Dendritic cell treated with granulocyte-macrophage colony-stimulating factor and Interleukin-4, amounts not matched to agents 40 ng/mL and 50 ng/mL, for 4 days (primary cell): ENCODE data around the gene TRPM1.
A peak's percentile ranks its signal among the peaks of the same experiment; 100 is the strongest.

ENCODE experiments used
- H3K27ac Mint-ChIP-seq: one replicate; pipeline ENCODE4 v1.8.0; 2022; ENCODE audit warnings: mild to moderate bottlenecking, mixed read lengths
- H3K27me3 Mint-ChIP-seq: one replicate; pipeline ENCODE4 v1.8.0; 2022; ENCODE audit warnings: mild to moderate bottlenecking, mixed read lengths
- H3K36me3 Mint-ChIP-seq: one replicate; pipeline ENCODE4 v1.8.0; 2022; ENCODE audit warnings: low read depth, mixed read lengths
- H3K4me1 Mint-ChIP-seq: one replicate; pipeline ENCODE4 v1.8.0; 2022; ENCODE audit warnings: low read depth, mixed read lengths
- H3K4me3 Mint-ChIP-seq: one replicate; pipeline ENCODE4 v1.8.0; 2022; ENCODE audit warnings: mild to moderate bottlenecking, moderate library complexity, mixed read lengths
- H3K9me3 Mint-ChIP-seq: one replicate; pipeline ENCODE4 v1.8.0; 2022; ENCODE audit warnings: mixed read lengths
- intact Hi-C: fragments of 100-400 bp; cut with micrococcal nuclease; formaldehyde crosslinking; loops from one replicate; pipeline ENCODE4 v1.15.0; 2022

Gene TRPM1

DNA sequence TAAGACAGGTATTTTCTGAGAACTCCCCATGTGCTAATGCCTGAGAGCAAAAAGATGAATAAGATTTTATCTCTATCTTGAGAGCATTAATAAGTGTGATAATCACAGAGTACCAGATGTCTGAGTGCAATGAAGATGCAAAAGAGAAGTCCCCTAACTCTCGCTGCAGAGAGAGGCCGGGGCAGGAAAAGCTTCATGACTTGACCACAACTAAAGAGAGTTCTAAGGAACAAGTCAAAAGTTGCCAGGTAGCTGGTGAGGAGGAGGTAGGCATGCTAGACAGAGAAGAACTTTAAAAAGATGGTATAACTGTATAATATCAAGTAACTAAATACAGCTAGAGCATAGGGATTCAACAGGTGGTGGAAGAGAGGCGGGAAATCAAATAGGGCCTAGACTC, 138.9 kb downstream of the TRPM1 start:
- Mint-ChIP-seq H3K27ac (peak overlapping the region; percentile 55), H3K27me3 (no peaks in the 10 kb centered on the region), H3K36me3 (peaks cover 91% of the 10 kb centered on the region), H3K4me3 (no peak overlapping the region), H3K9me3 (no peaks in the 10 kb centered on the region), H3K4me1 (peaks cover 52% of the 10 kb centered on the region)
- intact Hi-C loops: loop anchor here (5.0 kb wide), 1 partner anchor 165 kb away; no protein-coding TSS in a partner anchor

DNA sequence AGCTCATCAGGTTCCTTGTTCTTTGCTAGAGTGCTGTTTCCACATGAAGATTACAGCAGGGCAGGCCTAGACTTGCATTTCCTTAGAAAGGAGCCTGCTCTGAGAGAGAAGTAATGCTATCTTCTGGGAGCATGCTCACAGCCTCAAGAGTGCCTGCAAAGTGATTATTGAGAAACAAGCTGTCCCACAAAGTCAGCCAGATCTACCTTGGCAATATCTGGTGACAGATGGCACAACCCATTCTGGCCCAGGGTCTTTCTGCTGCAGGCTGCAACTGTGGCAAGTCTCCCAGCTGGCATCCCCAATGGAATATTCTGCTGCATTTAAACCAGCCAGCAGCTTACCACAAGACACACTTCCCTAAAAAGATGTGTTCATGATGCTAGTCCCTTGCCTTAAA, 139.4 kb downstream of the TRPM1 start:
- H3K27ac Mint-ChIP-seq: peak overlapping the region; percentile 55
- H3K4me1 Mint-ChIP-seq: peaks cover 57% of the 10 kb centered on the region
- peaks cover 97% of the 10 kb centered on the region for H3K36me3 Mint-ChIP-seq

DNA sequence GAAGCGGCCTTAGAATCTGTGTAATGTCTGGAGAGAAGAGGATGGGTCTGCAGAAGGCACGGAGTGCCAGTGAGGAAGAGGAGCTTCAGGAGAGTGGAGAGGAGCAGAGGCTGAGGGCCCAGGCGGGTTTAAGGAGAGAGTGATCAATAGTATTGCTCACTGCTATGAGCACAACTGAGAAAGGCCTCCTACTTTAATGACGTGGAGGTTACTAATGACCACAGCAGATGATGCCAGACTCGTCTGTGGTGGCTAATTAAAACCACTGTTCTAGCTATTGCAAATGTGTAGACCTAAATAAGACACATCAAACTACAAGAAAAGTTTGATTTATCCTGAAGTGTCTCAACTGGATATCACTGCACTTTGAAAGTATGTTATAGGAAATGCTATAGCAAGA, 143.3 kb downstream of the TRPM1 start:
- intact Hi-C loops: loop anchor here (5.0 kb wide), 1 partner anchor 34 kb away; the partner anchor contains the start of gene MTMR10
- Mint-ChIP-seq H3K36me3 (peaks cover 100% of the 10 kb centered on the region), H3K9me3 (no peaks in the 10 kb centered on the region), H3K27ac (peak overlapping the region; percentile 38), H3K4me3 (no peak overlapping the region), H3K4me1 (peaks cover 67% of the 10 kb centered on the region), H3K27me3 (no peaks in the 10 kb centered on the region)

More for the DNA sequence above, 139.4 kb downstream of the TRPM1 start:
- intact Hi-C loops: loop anchor here (5.0 kb wide), 1 partner anchor 165 kb away; no protein-coding TSS in a partner anchor
- no peak overlapping the region for H3K4me3 Mint-ChIP-seq
- H3K9me3 Mint-ChIP-seq: no peaks in the 10 kb centered on the region
- no peaks in the 10 kb centered on the region for H3K27me3 Mint-ChIP-seq

DNA sequence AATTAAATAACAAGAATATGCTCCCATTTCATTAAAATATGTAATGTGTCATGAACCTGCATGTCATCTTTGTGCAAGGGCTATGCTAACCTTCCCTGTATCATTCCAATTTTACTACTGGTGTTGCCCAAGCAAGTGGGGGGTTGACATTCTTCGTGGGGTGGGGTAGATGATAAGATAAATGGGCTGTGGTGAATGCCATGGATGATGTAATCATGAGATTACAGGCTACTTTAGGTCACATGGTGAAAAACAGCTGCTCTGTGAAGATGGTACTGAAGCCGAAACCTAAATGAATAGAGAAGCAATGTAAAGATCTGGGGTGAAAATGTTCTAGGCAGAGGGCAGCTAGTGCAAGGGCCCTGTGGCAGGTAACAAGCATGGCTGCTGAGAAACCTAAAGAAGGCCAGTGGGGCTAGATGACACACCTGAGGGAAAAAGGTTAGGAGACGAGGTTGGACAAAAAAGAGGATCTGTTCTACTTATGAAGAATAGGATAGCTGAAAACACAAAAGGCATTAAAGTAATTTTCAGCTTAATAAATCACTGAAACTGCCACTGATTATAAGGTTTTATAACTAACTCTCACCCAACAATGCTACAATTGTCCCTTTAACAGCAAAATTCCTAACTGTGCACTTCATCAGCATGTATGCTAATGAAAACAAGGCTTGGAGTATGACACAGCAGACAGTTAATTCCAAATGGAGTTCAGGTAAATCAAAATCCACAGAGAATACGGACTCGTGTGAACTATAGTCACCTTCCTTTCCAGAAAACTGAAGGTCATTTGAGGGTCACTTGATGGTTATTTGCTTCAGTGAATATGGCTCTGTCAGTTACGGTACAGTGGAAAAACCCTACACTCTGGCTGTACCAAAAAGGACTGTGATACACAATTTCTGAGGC, 145.1 kb downstream of the TRPM1 start:
- Mint-ChIP-seq H3K4me3 (no peak overlapping the region), H3K27me3 (no peaks in the 10 kb centered on the region), H3K4me1 (peaks cover 52% of the 10 kb centered on the region), H3K36me3 (peaks cover 100% of the 10 kb centered on the region), H3K27ac (no peak overlapping the region), H3K9me3 (no peaks in the 10 kb centered on the region)
- intact Hi-C loops: loop anchor here (5.0 kb wide), 1 partner anchor 36 kb away; the partner anchor contains the start of gene MTMR10

DNA sequence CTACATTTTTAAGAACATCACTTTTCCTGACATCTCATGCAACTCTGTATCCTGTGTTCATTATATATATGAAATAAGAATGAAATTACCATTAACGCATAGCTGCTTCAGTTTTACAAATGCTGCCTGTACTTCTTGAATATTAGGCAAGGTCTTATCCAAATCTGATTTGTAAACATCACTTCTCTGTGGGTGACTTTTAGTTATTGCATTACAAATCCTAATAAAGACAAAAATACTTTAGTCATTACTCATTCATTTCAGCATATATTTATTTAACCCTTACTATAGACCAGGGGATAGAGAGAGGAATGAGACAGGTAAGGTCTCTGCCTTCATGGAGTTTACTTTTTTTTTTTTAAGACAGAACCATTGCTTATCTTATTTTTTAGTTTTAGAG, 146.9 kb downstream of the TRPM1 start:
- no peak overlapping the region for H3K27ac Mint-ChIP-seq
- H3K27me3 Mint-ChIP-seq: no peaks in the 10 kb centered on the region
- H3K4me3 Mint-ChIP-seq: no peak overlapping the region
- H3K36me3 Mint-ChIP-seq: peaks cover 100% of the 10 kb centered on the region
- no peaks in the 10 kb centered on the region for H3K9me3 Mint-ChIP-seq
- peaks cover 37% of the 10 kb centered on the region for H3K4me1 Mint-ChIP-seq
- intact Hi-C loops: loop anchor here (5.0 kb wide), 1 partner anchor 38 kb away; the partner anchor contains the start of gene MTMR10

DNA sequence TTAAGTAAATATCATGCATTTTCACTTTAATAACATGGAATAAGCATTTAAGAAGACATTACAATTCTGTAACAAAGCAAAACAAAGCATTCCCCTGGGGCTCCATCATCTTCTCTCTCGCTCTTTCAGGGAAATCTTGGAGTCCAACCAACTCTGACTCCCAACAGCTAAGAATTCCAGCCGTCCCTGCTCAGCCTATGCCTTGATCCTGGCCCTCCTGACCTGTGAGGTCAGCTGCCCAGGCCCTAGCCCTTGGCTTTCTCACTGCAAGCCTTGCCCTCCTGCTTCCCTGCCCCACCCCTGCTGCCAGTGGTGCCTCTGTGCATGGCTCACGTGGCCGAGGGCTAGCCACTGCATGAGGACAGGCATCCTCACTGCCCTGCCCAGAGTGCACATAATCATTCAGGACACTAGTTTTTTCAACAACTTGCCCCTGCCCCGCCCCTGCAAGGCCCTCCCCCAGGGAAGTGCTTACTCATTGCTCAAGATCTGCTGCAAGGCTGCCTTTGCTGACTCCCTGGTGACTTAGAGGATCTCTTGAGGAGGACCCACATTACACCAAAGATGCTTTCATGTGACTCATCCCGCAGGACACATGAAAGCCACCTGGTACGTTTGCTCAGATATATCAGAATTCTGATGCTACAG, 147.7 kb downstream of the TRPM1 start:
- Mint-ChIP-seq H3K27me3 (no peaks in the 10 kb centered on the region), H3K9me3 (no peaks in the 10 kb centered on the region), H3K4me3 (no peak overlapping the region), H3K36me3 (peaks cover 100% of the 10 kb centered on the region), H3K27ac (peak overlapping the region; percentile 35), H3K4me1 (peaks cover 31% of the 10 kb centered on the region)
- intact Hi-C loops: no loop called here

DNA sequence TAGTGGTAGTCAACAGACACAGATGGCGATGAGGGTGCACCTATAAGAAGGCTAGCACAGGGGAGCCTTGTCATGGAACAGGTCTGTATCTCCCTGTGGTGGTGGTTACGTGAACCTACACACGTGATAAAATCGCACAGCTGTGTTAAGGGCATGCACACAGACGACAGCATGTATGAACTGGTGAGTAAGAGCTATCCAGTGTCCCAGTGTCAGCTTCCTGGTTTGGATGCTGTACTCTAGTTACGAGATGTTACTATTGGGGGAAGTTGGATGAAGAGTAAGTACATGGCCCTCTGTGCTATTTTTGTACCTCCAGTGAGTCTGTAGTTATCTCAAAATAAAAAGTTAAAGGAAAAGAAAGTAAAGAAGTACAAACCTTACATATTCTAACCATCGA, 148.3 kb downstream of the TRPM1 start:
- H3K36me3 Mint-ChIP-seq: peaks cover 100% of the 10 kb centered on the region
- no peak overlapping the region for H3K4me3 Mint-ChIP-seq
- H3K9me3 Mint-ChIP-seq: no peaks in the 10 kb centered on the region
- H3K27ac Mint-ChIP-seq: peak overlapping the region; percentile 27
- H3K4me1 Mint-ChIP-seq: peaks cover 29% of the 10 kb centered on the region
- intact Hi-C loops: no loop called here
- no peaks in the 10 kb centered on the region for H3K27me3 Mint-ChIP-seq
